ENCODE data around the gene CDH22.

Gene CDH22

DNA sequence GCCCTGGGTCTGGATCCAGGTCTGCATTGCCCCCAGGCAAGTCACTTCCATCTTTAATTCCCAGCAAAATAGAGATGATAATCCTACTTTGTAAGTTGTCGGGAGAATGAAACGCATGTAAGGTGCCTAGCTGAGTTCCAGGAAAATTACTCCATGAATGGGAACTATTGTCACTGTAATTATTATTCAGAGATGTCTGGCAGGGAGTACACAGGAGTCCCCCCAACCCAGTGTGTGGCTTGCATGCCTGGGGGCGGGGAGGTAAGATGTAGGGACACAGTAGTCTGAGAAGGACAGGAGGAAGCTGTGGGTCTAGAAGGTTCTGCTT lies 104.8 kb downstream of the CDH22 start:
- Mint-ChIP-seq H3K27ac (no peak overlapping the region), H3K27me3 (peaks cover 32% of the 10 kb centered on the region), H3K9me3 (no peaks in the 10 kb centered on the region), H3K4me3 (no peak overlapping the region), H3K36me3 (no peaks in the 10 kb centered on the region), H3K4me1 (peaks cover 28% of the 10 kb centered on the region)
- DNase-seq (ENCODE audit: low spot score in 2 of 2) (no peak), ATAC-seq (ENCODE audit: low read depth) (no peak)

DNA sequence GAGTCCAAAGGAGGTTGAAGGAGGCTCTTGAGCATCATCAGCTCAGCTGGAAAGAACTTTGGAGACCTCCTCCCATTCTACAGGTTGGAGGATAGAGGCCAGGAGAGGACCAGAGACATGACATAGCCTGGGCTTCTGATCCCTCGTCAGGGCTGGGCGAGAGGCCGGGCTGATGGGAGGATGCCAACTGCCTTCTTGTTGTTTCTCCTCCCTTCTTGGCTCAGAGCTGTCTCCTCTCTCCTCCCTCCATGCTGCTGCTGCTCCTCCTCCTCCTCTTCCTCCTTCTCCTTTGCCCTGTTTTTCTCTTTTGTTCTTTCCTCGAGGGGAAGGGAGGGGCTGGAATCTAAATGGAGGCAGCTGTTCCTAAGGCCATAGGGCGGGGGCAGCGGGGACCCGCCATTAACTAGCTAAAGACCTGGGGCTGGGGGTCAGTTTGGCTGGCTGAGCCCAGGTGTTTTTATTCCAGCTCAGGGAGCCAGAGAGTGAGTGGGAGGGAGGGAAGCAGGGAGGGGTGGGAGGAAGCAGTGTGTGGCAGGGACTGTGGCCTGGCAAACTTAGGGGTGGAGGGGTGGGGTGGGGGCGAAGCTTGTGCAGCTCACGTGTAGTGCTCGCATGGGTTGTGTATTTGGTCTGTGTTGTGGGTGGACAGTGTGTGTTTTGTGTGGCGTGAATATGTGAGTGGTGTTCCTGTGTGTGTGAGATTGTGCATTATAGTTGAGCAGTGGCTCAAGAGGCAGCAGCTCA lies 105.4 kb downstream of the CDH22 start:
- H3K4me1 Mint-ChIP-seq: peaks cover 28% of the 10 kb centered on the region

DNA sequence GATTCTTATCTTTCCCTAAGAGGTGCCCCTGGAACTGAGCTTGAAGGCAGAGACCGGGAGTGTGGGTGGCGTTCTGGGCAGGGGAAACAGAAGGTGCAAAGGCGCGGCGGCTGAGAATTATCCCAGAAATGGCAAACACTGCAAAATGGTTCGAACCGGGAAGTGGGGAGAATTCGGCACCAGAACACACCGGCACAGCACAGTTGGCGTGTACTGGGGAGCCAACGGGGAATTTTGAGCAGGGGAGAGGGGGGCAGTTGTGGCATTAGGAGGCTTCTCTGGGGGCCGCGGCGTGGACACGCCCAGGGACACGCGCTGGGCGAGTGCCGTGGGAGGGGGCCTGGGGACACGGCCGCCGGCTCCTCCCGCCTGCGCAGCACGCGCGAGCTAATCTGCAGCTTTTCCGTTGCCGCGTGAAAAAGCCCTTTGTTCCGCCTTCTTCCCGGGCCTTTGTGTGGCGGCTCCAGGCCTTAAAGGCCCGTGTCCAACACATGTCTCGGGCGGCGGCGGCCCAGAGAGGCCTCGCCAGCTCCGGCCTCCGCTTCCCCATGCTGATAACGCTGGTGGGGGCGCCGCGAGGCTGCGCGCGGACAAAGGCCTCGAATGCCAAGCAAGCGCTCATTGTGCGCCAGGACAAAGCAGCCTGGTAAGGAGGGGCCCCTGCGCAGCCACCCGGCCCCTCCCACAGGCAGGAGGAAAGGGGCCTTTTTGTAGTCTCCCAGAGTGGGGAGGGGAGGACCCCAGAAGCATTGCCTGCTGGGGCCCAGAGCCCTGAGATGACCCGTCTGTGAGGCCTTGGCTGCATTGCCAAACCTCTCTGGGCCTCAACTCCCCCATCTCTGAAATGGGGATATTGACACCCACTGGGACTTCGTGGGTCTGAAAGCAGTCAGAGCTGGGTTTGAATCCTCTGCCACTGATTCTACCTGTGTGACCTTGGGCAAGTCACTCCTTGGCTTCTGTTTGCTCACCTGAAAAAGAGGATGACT lies 107.4 kb downstream of the CDH22 start:
- Mint-ChIP-seq H3K9me3 (no peaks in the 10 kb centered on the region), H3K4me1 (peaks cover 20% of the 10 kb centered on the region), H3K27ac (no peak overlapping the region), H3K27me3 (peaks cover 33% of the 10 kb centered on the region), H3K4me3 (no peak overlapping the region), H3K36me3 (no peaks in the 10 kb centered on the region)
- ATAC-seq (ENCODE audit: low read depth) (no peak), DNase-seq (ENCODE audit: low spot score in 2 of 2) (no peak)

More for the DNA sequence above, 105.4 kb downstream of the CDH22 start:
- H3K4me3 Mint-ChIP-seq: no peak overlapping the region
- no peak for ATAC-seq (ENCODE audit: low read depth)
- no peaks in the 10 kb centered on the region for H3K36me3 Mint-ChIP-seq
- H3K27me3 Mint-ChIP-seq: peaks cover 33% of the 10 kb centered on the region
- DNase-seq (ENCODE audit: low spot score in 2 of 2): no peak
- H3K9me3 Mint-ChIP-seq: no peaks in the 10 kb centered on the region
- H3K27ac Mint-ChIP-seq: no peak overlapping the region

DNA sequence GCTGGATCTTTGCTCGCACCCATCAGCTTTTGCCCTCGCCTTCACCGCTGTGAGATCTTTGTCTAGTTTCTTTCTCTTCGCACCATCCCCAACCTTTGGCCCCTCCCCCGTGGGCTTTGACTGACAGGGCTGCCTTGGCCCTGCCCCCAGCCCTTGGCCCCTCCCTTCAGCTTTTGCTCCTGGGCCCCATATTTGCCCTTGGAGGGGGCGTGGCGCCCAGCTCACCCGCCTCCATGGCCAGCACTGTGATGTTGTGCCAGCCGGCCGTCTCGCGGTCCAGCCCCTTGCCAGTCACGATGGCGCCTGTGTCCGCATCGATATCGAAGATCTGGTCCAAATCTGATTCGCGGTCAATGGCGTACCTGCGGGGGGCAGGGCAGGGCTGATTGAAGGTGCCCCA lies 109.1 kb downstream of the CDH22 start:
- H3K27me3 Mint-ChIP-seq: peaks cover 37% of the 10 kb centered on the region
- H3K4me1 Mint-ChIP-seq: peaks cover 7% of the 10 kb centered on the region
- no peaks in the 10 kb centered on the region for H3K9me3 Mint-ChIP-seq
- H3K4me3 Mint-ChIP-seq: no peak overlapping the region
- DNase-seq (ENCODE audit: low spot score in 2 of 2): no peak
- no peak overlapping the region for H3K27ac Mint-ChIP-seq
- no peaks in the 10 kb centered on the region for H3K36me3 Mint-ChIP-seq
- ATAC-seq (ENCODE audit: low read depth): no peak

DNA sequence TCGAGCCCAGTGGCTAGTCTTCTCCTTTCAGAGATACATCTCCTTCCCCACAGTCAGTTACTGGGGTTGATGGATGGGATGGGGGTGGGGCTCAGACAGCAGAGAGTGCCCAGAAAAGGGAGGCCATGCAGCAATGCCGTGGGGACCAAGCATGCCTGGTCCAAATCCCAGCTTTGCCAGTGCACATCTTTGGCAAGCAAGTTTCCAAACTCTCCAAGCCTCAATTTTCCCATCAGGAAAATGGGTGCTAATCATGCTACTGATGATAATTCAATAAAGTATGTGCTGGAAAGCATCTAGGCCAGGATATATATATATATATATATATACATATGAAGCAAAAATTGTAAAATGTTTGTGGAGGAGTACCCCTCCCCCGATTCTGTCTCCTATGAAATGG lies 111.3 kb downstream of the CDH22 start:
- H3K4me1 Mint-ChIP-seq: no peaks in the 10 kb centered on the region
- DNase-seq (ENCODE audit: low spot score in 2 of 2) (no peak), ATAC-seq (ENCODE audit: low read depth) (no peak)
- H3K36me3 Mint-ChIP-seq: no peaks in the 10 kb centered on the region
- peaks cover 30% of the 10 kb centered on the region for H3K27me3 Mint-ChIP-seq
- H3K9me3 Mint-ChIP-seq: no peaks in the 10 kb centered on the region
- no peak overlapping the region for H3K4me3 Mint-ChIP-seq
- H3K27ac Mint-ChIP-seq: no peak overlapping the region

DNA sequence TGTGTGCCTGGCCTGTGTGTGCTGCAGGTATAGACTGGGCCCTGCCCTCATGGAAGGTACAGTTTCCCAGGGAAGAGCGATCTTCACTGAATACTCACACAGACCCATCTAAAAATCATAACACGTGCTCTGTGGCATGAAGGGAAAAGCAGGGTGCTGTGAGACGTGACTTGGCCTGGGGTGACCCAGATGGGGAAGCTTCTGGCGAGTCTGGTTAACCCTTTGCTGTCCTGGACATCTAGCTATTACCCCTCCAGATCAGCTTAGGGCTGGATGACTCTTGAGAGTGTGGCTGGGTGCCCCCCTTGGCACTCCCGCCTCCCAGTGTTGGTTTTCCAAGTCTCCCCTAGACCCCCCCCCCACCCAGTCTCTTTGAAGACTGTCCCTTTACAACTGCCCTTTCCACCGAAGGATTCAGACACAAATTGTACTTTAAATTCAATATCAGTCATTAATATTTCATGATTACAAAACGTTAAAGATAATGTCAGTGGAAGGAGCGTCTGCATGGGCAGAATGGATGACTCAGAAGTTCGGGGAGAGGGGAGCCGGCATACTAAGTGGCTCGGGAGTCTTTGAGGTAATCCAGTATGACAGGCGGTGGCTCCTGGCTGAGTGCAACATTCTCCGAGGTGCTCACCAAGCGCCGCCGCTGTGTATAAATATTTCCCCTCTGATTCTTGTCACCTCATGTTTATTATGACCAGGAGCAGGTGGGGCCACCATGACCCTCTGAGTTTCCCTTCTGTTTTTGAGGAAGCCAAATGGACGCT lies 112.8 kb downstream of the CDH22 start:
- no peak for ATAC-seq (ENCODE audit: low read depth)
- peaks cover 3% of the 10 kb centered on the region for H3K9me3 Mint-ChIP-seq
- no peak overlapping the region for H3K4me3 Mint-ChIP-seq
- peaks cover 2% of the 10 kb centered on the region for H3K36me3 Mint-ChIP-seq
- H3K27me3 Mint-ChIP-seq: peaks cover 27% of the 10 kb centered on the region
- DNase-seq (ENCODE audit: low spot score in 2 of 2): no peak
- peaks cover 3% of the 10 kb centered on the region for H3K4me1 Mint-ChIP-seq
- no peak overlapping the region for H3K27ac Mint-ChIP-seq

DNA sequence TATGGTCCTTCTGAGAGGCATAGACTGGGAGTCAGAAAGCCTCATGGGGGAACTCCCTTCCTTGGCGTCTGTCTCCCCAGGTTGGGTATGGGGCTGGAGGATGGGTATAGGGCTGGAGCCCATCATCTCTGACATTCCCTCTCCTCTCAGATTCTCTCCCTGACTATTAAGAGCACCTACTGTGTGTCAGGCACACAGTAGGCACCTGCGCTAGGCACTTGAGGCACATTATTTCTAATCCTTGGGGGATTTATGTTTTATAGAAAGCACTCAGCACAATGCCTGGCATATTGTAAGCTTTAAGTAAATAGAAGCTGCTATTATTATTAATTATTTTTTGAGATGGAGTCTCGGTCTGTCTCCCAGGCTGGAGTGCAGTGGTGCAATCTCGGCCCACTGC lies 113.9 kb downstream of the CDH22 start:
- H3K36me3 Mint-ChIP-seq: peaks cover 2% of the 10 kb centered on the region
- ATAC-seq (ENCODE audit: low read depth) (no peak), DNase-seq (ENCODE audit: low spot score in 2 of 2) (no peak)
- peaks cover 3% of the 10 kb centered on the region for H3K9me3 Mint-ChIP-seq
- no peak overlapping the region for H3K27ac Mint-ChIP-seq
- no peak overlapping the region for H3K4me3 Mint-ChIP-seq
- H3K27me3 Mint-ChIP-seq: peaks cover 23% of the 10 kb centered on the region
- H3K4me1 Mint-ChIP-seq: peaks cover 3% of the 10 kb centered on the region

DNA sequence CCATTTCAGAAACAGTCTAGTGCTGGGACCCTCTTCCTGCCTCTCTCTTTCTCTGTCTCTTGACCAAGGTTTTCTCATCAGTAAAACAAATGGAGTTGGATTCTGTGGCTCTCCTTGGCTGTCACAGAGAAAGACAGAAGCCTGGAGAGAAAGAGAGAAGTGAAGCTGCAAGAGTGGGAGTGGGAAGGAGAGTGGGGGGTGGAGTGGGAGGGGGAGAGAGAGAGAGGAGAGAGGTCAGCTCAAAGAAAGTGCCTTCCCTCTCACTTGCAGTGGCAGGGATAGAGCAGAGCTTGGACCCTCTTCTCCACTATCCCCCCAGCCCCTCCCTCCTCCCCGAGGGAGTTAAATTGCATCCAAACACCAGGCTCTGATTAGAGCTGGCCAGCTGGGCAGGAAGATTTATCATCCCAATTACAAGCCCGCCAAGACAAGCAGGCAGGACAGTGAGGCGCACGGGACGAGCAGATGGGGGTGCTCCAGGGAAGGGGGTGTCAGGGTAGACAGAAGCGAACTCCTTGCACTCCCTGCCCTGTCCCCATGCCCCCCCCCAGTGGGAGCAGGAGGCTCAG lies 115.8 kb downstream of the CDH22 start:
- no peak for ATAC-seq (ENCODE audit: low read depth)

DNA sequence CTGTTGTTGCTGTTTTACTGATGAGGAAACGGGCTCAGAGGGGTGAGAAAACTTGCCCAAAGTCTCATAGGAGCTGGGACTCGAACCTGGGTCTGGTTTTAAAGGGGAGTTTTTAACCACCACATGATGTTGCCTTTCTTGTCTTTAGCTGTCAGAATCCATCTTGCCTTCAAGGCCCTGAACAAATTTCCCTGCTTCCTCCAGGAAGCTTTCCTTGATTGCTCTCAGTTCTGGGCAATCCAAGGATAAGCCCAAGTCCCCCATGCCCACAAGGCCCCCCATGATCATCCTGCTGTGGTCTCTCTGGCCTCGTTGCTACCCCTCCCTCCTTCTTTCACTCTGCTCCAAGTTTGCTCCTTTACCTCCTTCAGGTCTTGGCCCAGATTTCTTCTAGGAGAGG lies 116.7 kb downstream of the CDH22 start:
- ATAC-seq (ENCODE audit: low read depth): no peak
- Mint-ChIP-seq H3K9me3 (peaks cover 5% of the 10 kb centered on the region), H3K4me3 (no peak overlapping the region), H3K4me1 (peaks cover 3% of the 10 kb centered on the region), H3K36me3 (peaks cover 2% of the 10 kb centered on the region), H3K27ac (no peak overlapping the region), H3K27me3 (peaks cover 16% of the 10 kb centered on the region)
- no peak for DNase-seq (ENCODE audit: low spot score in 2 of 2)

More for the DNA sequence above, 115.8 kb downstream of the CDH22 start:
- Mint-ChIP-seq H3K9me3 (peaks cover 3% of the 10 kb centered on the region), H3K27ac (no peak overlapping the region), H3K4me3 (no peak overlapping the region), H3K27me3 (peaks cover 11% of the 10 kb centered on the region), H3K4me1 (peaks cover 3% of the 10 kb centered on the region), H3K36me3 (peaks cover 2% of the 10 kb centered on the region)
- DNase-seq (ENCODE audit: low spot score in 2 of 2): no peak

DNA sequence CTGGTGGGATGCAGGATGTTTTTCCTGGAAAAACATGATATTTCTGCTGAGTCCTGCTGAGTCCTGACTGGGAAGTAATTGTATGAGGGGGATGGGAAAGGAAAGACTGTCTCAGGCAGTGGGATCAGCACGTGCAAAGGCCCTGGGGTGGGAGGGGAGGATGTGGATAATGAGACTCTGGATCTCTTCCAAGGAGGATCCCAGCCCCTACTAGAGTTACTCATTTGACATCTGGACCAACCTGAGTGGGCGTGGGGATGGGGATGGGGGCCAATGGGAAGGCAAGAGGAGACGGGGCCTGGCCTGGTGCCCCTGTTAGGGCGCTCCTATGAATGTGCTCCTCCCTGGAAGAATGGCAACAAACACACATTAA lies 117.1 kb downstream of the CDH22 start:
- Mint-ChIP-seq H3K27ac (no peak overlapping the region), H3K9me3 (peaks cover 5% of the 10 kb centered on the region), H3K27me3 (peaks cover 20% of the 10 kb centered on the region), H3K4me1 (peaks cover 3% of the 10 kb centered on the region), H3K4me3 (no peak overlapping the region), H3K36me3 (peaks cover 2% of the 10 kb centered on the region)
- DNase-seq (ENCODE audit: low spot score in 2 of 2): no peak
- ATAC-seq (ENCODE audit: low read depth): no peak

DNA sequence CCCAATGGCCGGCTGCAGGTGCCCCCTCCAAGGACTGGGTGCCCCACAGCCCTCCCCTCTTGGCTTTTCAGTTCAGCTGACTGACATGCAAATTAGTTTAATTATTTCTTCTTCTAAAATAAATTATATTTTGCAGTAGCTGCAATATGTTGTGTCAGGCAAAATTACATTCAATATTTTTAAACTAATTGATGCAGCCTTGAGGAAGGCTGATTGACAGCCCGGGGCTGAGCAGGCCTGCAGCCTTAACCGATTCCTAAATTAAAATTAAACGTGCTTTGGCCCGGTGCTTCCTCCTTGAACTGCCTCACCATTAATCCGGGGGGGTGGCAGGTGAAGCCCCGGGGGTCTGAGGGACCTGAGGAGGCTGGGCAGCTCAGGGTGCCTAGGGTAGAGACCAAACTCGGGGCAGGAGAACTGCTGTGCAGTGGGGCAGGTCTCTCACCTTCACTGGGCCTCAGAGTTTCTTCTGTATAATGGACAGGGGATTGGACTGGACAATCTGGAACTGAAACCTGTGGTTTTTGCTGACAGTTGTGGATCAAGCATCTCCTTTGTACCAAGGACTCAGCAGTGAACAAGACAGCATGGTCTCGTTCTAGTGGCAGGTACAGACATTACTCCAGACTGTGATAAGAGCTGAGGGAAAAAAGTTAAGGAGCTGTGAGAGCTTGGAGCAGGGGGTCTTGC lies 117.7 kb downstream of the CDH22 start:
- Mint-ChIP-seq H3K4me3 (no peak overlapping the region), H3K4me1 (peaks cover 3% of the 10 kb centered on the region), H3K9me3 (peaks cover 5% of the 10 kb centered on the region), H3K27me3 (peaks cover 20% of the 10 kb centered on the region), H3K27ac (no peak overlapping the region), H3K36me3 (peaks cover 2% of the 10 kb centered on the region)
- ATAC-seq (ENCODE audit: low read depth) (no peak), DNase-seq (ENCODE audit: low spot score in 2 of 2) (no peak)

DNA sequence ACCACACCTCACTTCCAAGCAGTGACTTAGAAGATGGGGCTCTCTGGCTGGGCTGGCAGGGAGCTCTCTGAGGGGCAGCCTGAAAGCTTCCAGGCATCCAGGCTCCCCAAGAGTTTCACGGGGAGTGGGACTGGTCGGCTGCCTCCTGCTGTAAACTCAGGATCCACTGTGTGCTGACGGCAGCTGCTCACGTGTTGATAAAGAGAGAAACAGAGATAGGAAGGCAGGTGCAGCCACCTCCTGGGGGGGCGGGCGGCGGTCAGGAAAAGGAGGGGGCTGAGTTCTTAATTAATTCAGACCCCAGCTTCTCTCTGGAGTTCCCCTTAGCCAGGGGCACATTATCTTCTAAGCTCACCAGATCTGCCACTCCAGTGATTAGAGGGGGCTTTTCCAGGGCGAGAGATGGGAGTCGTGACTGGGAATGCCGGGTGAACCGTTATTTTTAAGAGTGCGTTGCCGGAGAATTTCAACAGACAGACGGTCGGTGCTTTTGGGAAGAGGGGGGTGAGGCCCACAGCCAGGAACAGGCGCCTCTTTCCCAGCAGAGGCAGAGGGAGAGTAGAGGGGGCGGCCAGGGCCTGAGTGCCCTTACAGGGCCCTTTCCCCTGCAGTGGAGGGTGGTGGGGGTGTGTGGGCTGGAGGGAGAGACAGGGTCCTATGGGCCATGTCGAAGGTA lies 119.3 kb downstream of the CDH22 start:
- H3K27ac Mint-ChIP-seq: no peak overlapping the region
- peaks cover 4% of the 10 kb centered on the region for H3K36me3 Mint-ChIP-seq
- peaks cover 5% of the 10 kb centered on the region for H3K9me3 Mint-ChIP-seq
- ATAC-seq (ENCODE audit: low read depth) (no peak), DNase-seq (ENCODE audit: low spot score in 2 of 2) (no peak)
- H3K4me3 Mint-ChIP-seq: no peak overlapping the region
- H3K4me1 Mint-ChIP-seq: peaks cover 3% of the 10 kb centered on the region
- peaks cover 18% of the 10 kb centered on the region for H3K27me3 Mint-ChIP-seq

DNA sequence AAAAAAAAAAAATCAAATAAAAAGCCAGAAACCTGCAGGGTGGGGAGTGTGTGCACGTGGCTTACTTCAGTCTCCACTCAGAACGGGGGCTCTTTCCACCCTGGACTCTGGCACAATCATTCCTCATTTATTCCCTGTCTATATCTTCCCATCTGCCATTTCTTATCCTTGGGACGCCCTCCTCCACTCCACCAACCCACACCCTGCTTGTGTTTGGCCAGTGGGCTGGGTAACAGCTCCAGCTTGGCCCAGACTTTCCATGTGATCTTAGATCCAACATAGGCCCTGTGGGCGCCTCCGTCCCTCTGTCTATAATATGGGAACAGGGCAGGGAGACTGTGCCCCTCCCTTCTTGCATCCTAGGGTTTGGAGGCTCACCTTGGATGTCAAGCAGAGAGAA lies 122.1 kb downstream of the CDH22 start:
- H3K4me3 Mint-ChIP-seq: no peak overlapping the region
- H3K4me1 Mint-ChIP-seq: peaks cover 3% of the 10 kb centered on the region
- no peak for DNase-seq (ENCODE audit: low spot score in 2 of 2)
- H3K36me3 Mint-ChIP-seq: peaks cover 4% of the 10 kb centered on the region
- peaks cover 6% of the 10 kb centered on the region for H3K9me3 Mint-ChIP-seq
- peaks cover 23% of the 10 kb centered on the region for H3K27me3 Mint-ChIP-seq
- no peak overlapping the region for H3K27ac Mint-ChIP-seq
- ATAC-seq (ENCODE audit: low read depth): no peak
